DMS79 treated with DMSO at 0.1 percent for 48 hours (cell line): ENCODE measurements around the gene GMPR2.
"Not testable (repeated sequence)": the region's sequence is repeated elsewhere in the genome, so short reads cannot be mapped to it uniquely, and the experiment has no call there.

Source experiments
- DNase-seq: peaks from one replicate; lab custom pipeline; 2025; lab: John Stamatoyannopoulos, UW

GMPR2 gene

GRCh38 chr14:24231263-24232120 lies 1.2 kb upstream of the GMPR2 start:
- no peak for DNase-seq

- peak; percentile 95 for DNase-seq
Observed at GRCh38 chr14:24232121-24232644, 546 bp upstream of the GMPR2 start, which contains the start of gene NEDD8. NEDD8 (minus strand) TSS chr14:24232367; CDS start chr14:24232267, 100 bp downstream.

GRCh38 chr14:24233538-24233866 lies 773 bp downstream of the GMPR2 start:
- no peak for DNase-seq

- no peak for DNase-seq
Observed at GRCh38 chr14:24234095-24235005, 1.6 kb downstream of the GMPR2 start.

- no peak for DNase-seq
Observed at GRCh38 chr14:24235804-24236688, 3.3 kb downstream of the GMPR2 start.

GRCh38 chr14:24236689-24237462 lies 4.1 kb downstream of the GMPR2 start:
- DNase-seq, result no peak

- no peak for DNase-seq
Observed at GRCh38 chr14:24237463-24237955, 4.8 kb downstream of the GMPR2 start.

- no peak for DNase-seq
Observed at GRCh38 chr14:24238123-24238522, 5.4 kb downstream of the GMPR2 start.

GRCh38 chr14:24238527-24239037 lies 5.9 kb downstream of the GMPR2 start:
- no peak for DNase-seq

- DNase-seq, result no peak
Observed at GRCh38 chr14:24240110-24240918, 7.6 kb downstream of the GMPR2 start.

- DNase-seq, result peak; percentile 100
Observed at GRCh38 chr14:24241829-24242443, 9.2 kb downstream of the GMPR2 start.

GRCh38 chr14:24243336-24243836 lies 10.7 kb downstream of the GMPR2 start:
- peak; percentile 78 for DNase-seq

GRCh38 chr14:24245350-24245749 lies 12.6 kb downstream of the GMPR2 start:
- not testable (repeated sequence) for DNase-seq

- DNase-seq, result no peak
Observed at GRCh38 chr14:24246765-24247212, 14.1 kb downstream of the GMPR2 start.

GRCh38 chr14:24247422-24247821 lies 14.7 kb downstream of the GMPR2 start:
- no peak for DNase-seq

- DNase-seq, result no peak
Observed at GRCh38 chr14:24249230-24250021, 16.7 kb downstream of the GMPR2 start.

GRCh38 chr14:24250354-24250753 lies 17.6 kb downstream of the GMPR2 start:
- no peak for DNase-seq

- no peak for DNase-seq
Observed at GRCh38 chr14:24251880-24252288, 19.2 kb downstream of the GMPR2 start.
